ENCODE data around the gene SLC6A9. TPM values are rescaled to one million over a fixed set of nuclear protein-coding genes. Genes with fewer than 3 reads are reported as not detected.
A peak's percentile ranks its signal among the peaks of the same experiment; 100 is the strongest.

Gene SLC6A9
- total and polyA plus RNA-seq, 10 donors, result 0.26 to 6.1 (median 2.3) TPM

DNA sequence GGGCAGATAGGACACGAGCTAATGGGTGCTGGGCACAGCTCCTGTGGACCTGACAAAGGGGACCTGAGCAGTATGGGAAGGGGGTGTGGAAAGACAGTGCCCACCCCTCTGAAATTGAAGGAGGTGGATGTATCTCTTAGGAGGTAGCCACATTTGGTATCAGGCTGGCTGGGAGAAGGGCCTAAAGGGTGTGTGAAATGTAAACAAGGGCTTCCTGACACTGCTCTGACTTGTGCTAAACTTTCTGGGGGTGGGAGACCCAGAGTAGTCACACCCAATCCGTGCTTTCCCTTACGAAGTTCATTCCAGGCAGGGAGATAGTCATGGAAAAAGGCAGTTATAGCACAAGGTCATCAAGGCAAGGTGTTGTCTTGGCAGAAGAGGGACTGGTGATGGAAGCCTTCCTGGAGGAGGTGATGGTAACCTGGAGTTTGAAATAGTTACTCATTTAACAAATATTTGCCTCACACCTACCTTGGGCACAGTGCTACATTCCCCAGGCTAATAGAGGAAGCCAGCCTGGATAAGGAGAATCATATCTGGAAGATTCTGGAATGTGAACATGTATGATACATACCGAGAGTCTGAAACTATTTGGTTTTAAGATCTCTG lies 45.2 kb downstream of the SLC6A9 start:
- no peaks in the 10 kb centered on the region for H3K9me3 ChIP-seq
- H3K36me3 ChIP-seq, result peaks cover 0 to 18% (median 0%) of the 10 kb centered on the region in 6 donors
- H3K27me3 ChIP-seq (replicated peaks in 1 of 7), result no peaks in the 10 kb centered on the region
- intact Hi-C loops (cut with DNase I; ENCODE audit: low total_unique reads), result no loop called here
- H3K4me1 ChIP-seq, result peaks cover 0 to 31% (median 12%) of the 10 kb centered on the region in 6 donors
- no peak for TF ChIP-seq POLR2A (IDR thresholded peaks at IDR 0.05)
- TF ChIP-seq, protein P1, sequence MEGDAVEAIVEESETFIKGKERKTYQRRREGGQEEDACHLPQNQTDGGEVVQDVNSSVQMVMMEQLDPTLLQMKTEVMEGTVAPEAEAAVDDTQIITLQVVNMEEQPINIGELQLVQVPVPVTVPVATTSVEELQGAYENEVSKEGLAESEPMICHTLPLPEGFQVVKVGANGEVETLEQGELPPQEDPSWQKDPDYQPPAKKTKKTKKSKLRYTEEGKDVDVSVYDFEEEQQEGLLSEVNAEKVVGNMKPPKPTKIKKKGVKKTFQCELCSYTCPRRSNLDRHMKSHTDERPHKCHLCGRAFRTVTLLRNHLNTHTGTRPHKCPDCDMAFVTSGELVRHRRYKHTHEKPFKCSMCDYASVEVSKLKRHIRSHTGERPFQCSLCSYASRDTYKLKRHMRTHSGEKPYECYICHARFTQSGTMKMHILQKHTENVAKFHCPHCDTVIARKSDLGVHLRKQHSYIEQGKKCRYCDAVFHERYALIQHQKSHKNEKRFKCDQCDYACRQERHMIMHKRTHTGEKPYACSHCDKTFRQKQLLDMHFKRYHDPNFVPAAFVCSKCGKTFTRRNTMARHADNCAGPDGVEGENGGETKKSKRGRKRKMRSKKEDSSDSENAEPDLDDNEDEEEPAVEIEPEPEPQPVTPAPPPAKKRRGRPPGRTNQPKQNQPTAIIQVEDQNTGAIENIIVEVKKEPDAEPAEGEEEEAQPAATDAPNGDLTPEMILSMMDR (IDR thresholded peaks at IDR 0.05 in 8 of 11, conservative IDR thresholded peaks at IDR 0.05 in 3 of 11), result no peak
- no peak for DNase-seq
- no peak overlapping the region for H3K4me3 ChIP-seq
- WGBS, 5 donors, result 83 to 93% (median 89%) methylated on average over 4 of the region's 4 CpGs
- no peak overlapping the region for H3K27ac ChIP-seq

DNA sequence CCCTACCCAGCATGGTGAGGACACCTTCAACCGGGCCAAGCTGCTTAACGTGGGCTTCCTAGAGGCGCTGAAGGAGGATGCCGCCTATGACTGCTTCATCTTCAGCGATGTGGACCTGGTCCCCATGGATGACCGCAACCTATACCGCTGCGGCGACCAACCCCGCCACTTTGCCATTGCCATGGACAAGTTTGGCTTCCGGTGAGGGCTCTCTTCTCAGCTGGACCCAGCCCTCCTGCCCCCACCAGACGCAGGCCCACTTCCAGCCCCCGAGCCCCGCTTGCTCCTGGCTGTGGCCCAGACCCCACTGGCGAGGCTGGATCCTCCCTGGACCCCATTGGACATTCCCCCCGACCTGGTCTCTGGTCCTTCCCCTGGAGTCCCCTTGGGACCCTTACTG lies 46.4 kb downstream of the SLC6A9 start:
- no peak overlapping the region for H3K4me3 ChIP-seq
- peaks cover 0 to 35% (median 14%) of the 10 kb centered on the region in 6 donors for H3K4me1 ChIP-seq
- no peak for DNase-seq
- intact Hi-C loops (cut with DNase I; ENCODE audit: low total_unique reads), result no loop called here
- no peaks in the 10 kb centered on the region for H3K9me3 ChIP-seq
- peaks cover 0 to 18% (median 0%) of the 10 kb centered on the region in 6 donors for H3K36me3 ChIP-seq
- no peak overlapping the region for H3K27ac ChIP-seq
- H3K27me3 ChIP-seq (replicated peaks in 1 of 7), result no peaks in the 10 kb centered on the region
- TF ChIP-seq POLR2A (IDR thresholded peaks at IDR 0.05) (no peak), POLR2AphosphoS5 (IDR thresholded peaks at IDR 0.05) (no peak)
- TF ChIP-seq, protein P1 (IDR thresholded peaks at IDR 0.05 in 8 of 11, conservative IDR thresholded peaks at IDR 0.05 in 3 of 11), result no peak
- 94 to 99% (median 95%) methylated on average over 14 to 16 of the region's 16 CpGs for WGBS, 5 donors

DNA sequence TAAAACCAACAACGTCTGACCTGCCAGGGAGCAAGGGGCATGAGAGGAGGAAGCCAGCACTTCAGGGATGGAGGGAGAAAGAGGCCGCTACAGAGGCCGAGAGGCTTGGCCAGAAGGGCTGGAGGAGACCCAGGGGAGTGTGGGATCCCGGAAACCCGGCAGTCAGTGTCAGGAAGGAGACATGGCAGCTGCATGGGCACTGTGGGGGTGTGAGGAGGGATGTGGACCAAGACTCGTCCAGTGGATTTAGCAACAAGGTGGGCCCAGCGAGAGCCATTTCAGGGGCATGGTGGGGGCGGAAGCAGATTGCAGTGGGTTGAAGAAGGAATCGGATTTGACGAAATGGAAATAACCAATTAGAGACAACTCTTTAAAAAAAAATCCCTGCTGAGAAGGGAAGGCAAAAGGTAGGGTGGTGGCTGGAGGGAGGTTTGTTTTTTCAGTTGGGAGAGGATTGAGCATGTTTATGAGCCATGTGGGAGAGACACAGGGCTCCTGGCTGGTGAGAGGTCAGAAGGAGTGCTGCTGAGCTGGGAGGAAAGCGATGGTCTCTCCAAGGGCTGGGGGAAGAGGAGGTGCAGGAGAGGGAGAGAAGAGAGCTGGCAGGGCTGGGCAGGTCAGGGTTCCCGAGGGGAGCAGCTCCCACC lies 47.9 kb downstream of the SLC6A9 start:
- DNase-seq, result no peak
- TF ChIP-seq, protein P1 (IDR thresholded peaks at IDR 0.05 in 8 of 11, conservative IDR thresholded peaks at IDR 0.05 in 3 of 11), result no peak
- TF ChIP-seq POLR2A (IDR thresholded peaks at IDR 0.05) (no peak), POLR2AphosphoS5 (IDR thresholded peaks at IDR 0.05) (no peak)
- intact Hi-C loops (cut with DNase I; ENCODE audit: low total_unique reads), result no loop called here
- peaks cover 0 to 19% (median 0%) of the 10 kb centered on the region in 6 donors for H3K36me3 ChIP-seq
- peak overlapping the region in 7 of 8 donors; percentile 32 to 69 (median 47) for H3K27ac ChIP-seq
- H3K27me3 ChIP-seq (replicated peaks in 1 of 7), result peaks cover 0 to 6% (median 0%) of the 10 kb centered on the region in 7 donors
- H3K4me1 ChIP-seq, result peaks cover 1 to 46% (median 25%) of the 10 kb centered on the region in 6 donors
- H3K9me3 ChIP-seq, result no peaks in the 10 kb centered on the region
- 78 to 88% (median 85%) methylated on average over 12 of the region's 12 CpGs for WGBS, 5 donors
- H3K4me3 ChIP-seq, result peak overlapping the region in 1 of 8 donors; percentile 11

DNA sequence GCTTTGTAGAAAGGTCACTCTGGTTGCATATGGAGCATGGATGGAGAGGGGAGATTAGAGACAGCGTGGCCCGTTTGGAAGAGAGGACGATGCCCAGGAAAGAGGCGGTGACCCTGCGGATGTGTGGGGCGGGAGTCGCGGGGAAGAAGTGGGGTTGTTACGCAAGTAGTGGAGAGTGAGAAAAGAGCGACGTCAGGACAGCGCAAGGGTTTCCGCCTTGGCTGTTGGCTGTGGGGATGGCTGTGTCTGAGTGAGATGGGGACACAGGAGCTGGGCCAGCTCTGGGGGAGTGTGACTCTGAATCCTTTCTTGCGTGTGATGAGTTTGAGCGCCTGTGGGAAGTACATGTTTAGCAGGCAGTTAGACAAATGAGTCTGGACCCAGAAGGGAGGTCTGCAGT lies 48.5 kb downstream of the SLC6A9 start:
- intact Hi-C loops (cut with DNase I; ENCODE audit: low total_unique reads), result no loop called here
- peaks cover 0 to 6% (median 0%) of the 10 kb centered on the region in 7 donors for H3K27me3 ChIP-seq (replicated peaks in 1 of 7)
- WGBS, 5 donors, result 47 to 81% (median 71%) methylated on average over 15 of the region's 15 CpGs
- no peaks in the 10 kb centered on the region for H3K9me3 ChIP-seq
- H3K4me1 ChIP-seq, result peaks cover 7 to 52% (median 31%) of the 10 kb centered on the region in 6 donors
- peak overlapping the region in 1 of 8 donors; percentile 11 for H3K4me3 ChIP-seq
- TF ChIP-seq, protein P1 (IDR thresholded peaks at IDR 0.05 in 8 of 11, conservative IDR thresholded peaks at IDR 0.05 in 3 of 11), result no peak
- TF ChIP-seq POLR2AphosphoS5 (IDR thresholded peaks at IDR 0.05), result peak; percentile 47 to 60 (median 53)
- peak overlapping the region in 7 of 8 donors; percentile 32 to 69 (median 47) for H3K27ac ChIP-seq
- DNase-seq, result no peak
- H3K36me3 ChIP-seq, result peaks cover 0 to 25% (median 1%) of the 10 kb centered on the region in 6 donors

Data from spleen (tissue), 11 donors.